Osteoblast (primary cell): ENCODE data around the gene SEL1L2. TPM values are rescaled to one million over a fixed set of nuclear protein-coding genes. Genes with fewer than 3 reads are reported as not detected.

Experiments used
- DNase-seq: peaks from one replicate; pipeline ENCODE4 v3.0.0; 2011; ENCODE audit warnings: low spot score, mixed read lengths; ENCODE audit not compliant: insufficient read length; ENCODE audit errors: missing footprints
- H2AFZ ChIP-seq: 2 replicates; pipeline ENCODE4 v1.6.0; 2011; ENCODE audit warnings: mild to moderate bottlenecking, low read length
- H3K27ac ChIP-seq: 2 replicates; pipeline ENCODE4 v1.5.1; 2011; ENCODE audit warnings: mild to moderate bottlenecking, low read depth, low read length, moderate library complexity
- H3K27me3 ChIP-seq: 2 replicates; pipeline ENCODE4 v1.6.0; 2012; ENCODE audit warnings: mild to moderate bottlenecking, control low read depth, inconsistent platforms, low read length, moderate library complexity; ENCODE audit not compliant: insufficient read depth
- H3K36me3 ChIP-seq: 2 replicates; pipeline ENCODE4 v1.5.1; 2011; ENCODE audit warnings: mild to moderate bottlenecking, low read length, control low read depth, moderate library complexity; ENCODE audit not compliant: insufficient read depth
- H3K4me1 ChIP-seq: 2 replicates; pipeline ENCODE4 v1.5.1; 2011; ENCODE audit warnings: mild to moderate bottlenecking, low read length, control low read depth, moderate library complexity; ENCODE audit not compliant: insufficient read depth
- H3K4me2 ChIP-seq: 2 replicates; pipeline ENCODE4 v1.6.0; 2011; ENCODE audit warnings: mild to moderate bottlenecking, low read length; ENCODE audit not compliant: insufficient read depth
- H3K4me3 ChIP-seq: fragments of 200-600 bp; sonication (generic); 3 replicates; pipeline ENCODE4 v1.5.1; 2012; ENCODE audit warnings: mild to moderate bottlenecking, low read length, inconsistent platforms; ENCODE audit not compliant: insufficient read depth
- H3K79me2 ChIP-seq: 2 replicates; pipeline ENCODE4 v1.6.0; 2012; ENCODE audit warnings: mild to moderate bottlenecking, low read length, control low read depth, inconsistent platforms; ENCODE audit not compliant: insufficient read depth
- H3K9me3 ChIP-seq: 2 replicates; pipeline ENCODE4 v1.5.1; 2011; ENCODE audit warnings: low read depth, low read length, control low read depth
- H4K20me1 ChIP-seq: 2 replicates; pipeline ENCODE4 v1.6.0; 2012; ENCODE audit warnings: mild to moderate bottlenecking, low read length, control low read depth; ENCODE audit not compliant: insufficient read depth
- CTCF ChIP-seq: IDR thresholded peaks from 2 replicates; pipeline ENCODE4 v1.5.1; 2011; ENCODE audit warnings: mild to moderate bottlenecking, low read depth, low read length, moderate library complexity; ENCODE audit errors: extremely low read depth
- total RNA-seq: library from RNA; depleted of rRNA; stranded (reverse); fragments of >200 nt; gene quantifications from 2 replicates; pipeline ENCODE4 v1.2.3, GENCODE V29; 2012

Gene SEL1L2
- total RNA-seq, 1 donor: not detected

GRCh38 chr20:13927171-13927570 lies 63.2 kb downstream of the SEL1L2 start:
- no peak for DNase-seq
- TF ChIP-seq CTCF: no peak

GRCh38 chr20:13922241-13922640 lies 68.2 kb downstream of the SEL1L2 start:
- Histone ChIP-seq H3K4me3 (no peak overlapping the region), H3K9me3 (peaks cover under 1% of the 10 kb centered on the region), H4K20me1 (no peaks in the 10 kb centered on the region), H3K4me2 (no peak overlapping the region), H3K27ac (no peak overlapping the region), H2AFZ (no peak overlapping the region), H3K4me1 (no peaks in the 10 kb centered on the region), H3K27me3 (no peaks in the 10 kb centered on the region), H3K79me2 (no peaks in the 10 kb centered on the region), H3K36me3 (no peaks in the 10 kb centered on the region)
- TF ChIP-seq CTCF: no peak
- DNase-seq: no peak

More at GRCh38 chr20:13927171-13927570, 63.2 kb downstream of the SEL1L2 start:
- Histone ChIP-seq H3K36me3 (no peaks in the 10 kb centered on the region), H3K27ac (no peak overlapping the region), H3K9me3 (no peaks in the 10 kb centered on the region), H3K27me3 (no peaks in the 10 kb centered on the region), H4K20me1 (no peaks in the 10 kb centered on the region), H2AFZ (no peak overlapping the region), H3K4me2 (no peak overlapping the region), H3K79me2 (no peaks in the 10 kb centered on the region), H3K4me1 (no peaks in the 10 kb centered on the region), H3K4me3 (no peak overlapping the region)

- H3K4me3 ChIP-seq: no peak overlapping the region
- no peaks in the 10 kb centered on the region for H3K27me3 ChIP-seq
- no peak overlapping the region for H3K4me2 ChIP-seq
- no peak for TF ChIP-seq CTCF
- no peaks in the 10 kb centered on the region for H3K4me1 ChIP-seq
- H3K9me3 ChIP-seq: peaks cover 2% of the 10 kb centered on the region
- H3K79me2 ChIP-seq: no peaks in the 10 kb centered on the region
- no peaks in the 10 kb centered on the region for H4K20me1 ChIP-seq
- H3K27ac ChIP-seq: no peak overlapping the region
- no peaks in the 10 kb centered on the region for H3K36me3 ChIP-seq
- no peak for DNase-seq
- no peak overlapping the region for H2AFZ ChIP-seq
Observed at GRCh38 chr20:13915284-13915683, 75.1 kb downstream of the SEL1L2 start.

- DNase-seq: no peak
- peaks cover 2% of the 10 kb centered on the region for H3K9me3 ChIP-seq
- H3K4me1 ChIP-seq: no peaks in the 10 kb centered on the region
- H3K27ac ChIP-seq: no peak overlapping the region
- H3K4me2 ChIP-seq: no peak overlapping the region
- no peak for TF ChIP-seq CTCF
- no peaks in the 10 kb centered on the region for H3K36me3 ChIP-seq
- H3K27me3 ChIP-seq: no peaks in the 10 kb centered on the region
- H2AFZ ChIP-seq: no peak overlapping the region
- H4K20me1 ChIP-seq: no peaks in the 10 kb centered on the region
- H3K4me3 ChIP-seq: no peak overlapping the region
- H3K79me2 ChIP-seq: no peaks in the 10 kb centered on the region
Observed at GRCh38 chr20:13913572-13913971, 76.8 kb downstream of the SEL1L2 start.
